ENCODE data around the gene STING1. TPM values are rescaled to one million over a fixed set of nuclear protein-coding genes. Genes with fewer than 3 reads are reported as not detected.

The STING1 gene
- total and polyA plus RNA-seq, 2 experiments from 2014 or later, result 72.6 to 75.0 TPM

GRCh38 chr5:139495638-139496435 lies 13.3 kb upstream of the STING1 start:
- H3K27ac ChIP-seq, result peak overlapping the region; percentile 37
- H2AFZ ChIP-seq, result 0 out of 2 replicates have a peak overlapping the region, but pooled peaks have one; percentile 1

GRCh38 chr5:139494832-139495231 lies 12.3 kb upstream of the STING1 start:
- peak; percentile 64 for DNase-seq
- Histone ChIP-seq H3K79me2 (ENCODE audit: insufficient read depth) (no peaks in the 10 kb centered on the region), H3K36me3 (ENCODE audit: low read depth) (no peaks in the 10 kb centered on the region), H4K20me1 (ENCODE audit: insufficient read depth) (no peaks in the 10 kb centered on the region), H3K4me3 (no peak overlapping the region), H3K4me2 (ENCODE audit: unreplicated experiment) (peak overlapping the region; percentile 0), H2AFZ (0 out of 2 replicates have a peak overlapping the region, but pooled peaks have one; percentile 1), H3K9me2 (ENCODE audit: insufficient read depth) (no peaks in the 10 kb centered on the region), H3K27ac (peak overlapping the region; percentile 37), H3K9me3 (ENCODE audit: low read depth) (no peaks in the 10 kb centered on the region), H3F3A (ENCODE audit: insufficient read depth) (peaks cover 38% of the 10 kb centered on the region), H3K27me3 (replicated peaks; ENCODE audit: insufficient read depth) (no peaks in the 10 kb centered on the region), H3K4me1 (ENCODE audit: insufficient read depth) (peaks cover 40% of the 10 kb centered on the region), H3K9ac (no peak overlapping the region)
- in situ Hi-C loops (cut with MboI), result no loop called here
- TF ChIP-seq EZH2 (IDR thresholded peaks at IDR 0.05; ENCODE audit: insufficient read depth, poor library complexity, severe bottlenecking) (no peak), EZH2phosphoT487 (IDR thresholded peaks at IDR 0.05; ENCODE audit: insufficient read depth, low read depth) (no peak)

More at GRCh38 chr5:139495638-139496435, 13.3 kb upstream of the STING1 start:
- Histone ChIP-seq H3K4me1 (ENCODE audit: insufficient read depth) (peaks cover 40% of the 10 kb centered on the region), H3K4me3 (0 out of 2 replicates have a peak overlapping the region, but pooled peaks have one; percentile 10), H3F3A (ENCODE audit: insufficient read depth) (peaks cover 38% of the 10 kb centered on the region), H3K9me3 (ENCODE audit: low read depth) (no peaks in the 10 kb centered on the region), H3K36me3 (ENCODE audit: low read depth) (no peaks in the 10 kb centered on the region), H3K9me2 (ENCODE audit: insufficient read depth) (no peaks in the 10 kb centered on the region), H3K27me3 (replicated peaks; ENCODE audit: insufficient read depth) (no peaks in the 10 kb centered on the region), H4K20me1 (ENCODE audit: insufficient read depth) (no peaks in the 10 kb centered on the region), H3K4me2 (ENCODE audit: unreplicated experiment) (peak overlapping the region; percentile 63), H3K9ac (no peak overlapping the region), H3K79me2 (ENCODE audit: insufficient read depth) (no peaks in the 10 kb centered on the region)
- 50 to 58% methylated on average over 3 of the region's 3 CpGs for WGBS, 2 experiments (ENCODE audit: low coverage in 1 of 2, low lambda C conversion rate in 2 of 2, missing lambda C conversion rate in 2 of 2)
- TF ChIP-seq EZH2 (IDR thresholded peaks at IDR 0.05; ENCODE audit: insufficient read depth, poor library complexity, severe bottlenecking), result no peak
- no peak for TF ChIP-seq EZH2phosphoT487 (IDR thresholded peaks at IDR 0.05; ENCODE audit: insufficient read depth, low read depth)
- in situ Hi-C loops (cut with MboI), result no loop called here
- DNase-seq, result peak; percentile 83

- no peaks in the 10 kb centered on the region for H4K20me1 ChIP-seq (ENCODE audit: insufficient read depth)
- no peak overlapping the region for H3K9ac ChIP-seq
- H3K4me3 ChIP-seq, result no peak overlapping the region
- H3K9me2 ChIP-seq (ENCODE audit: insufficient read depth), result no peaks in the 10 kb centered on the region
- peak overlapping the region; percentile 1 for H3K4me2 ChIP-seq (ENCODE audit: unreplicated experiment)
- H3K79me2 ChIP-seq (ENCODE audit: insufficient read depth), result no peaks in the 10 kb centered on the region
- H2AFZ ChIP-seq, result no peak overlapping the region
- in situ Hi-C loops (cut with MboI), result no loop called here
- H3K27me3 ChIP-seq (replicated peaks; ENCODE audit: insufficient read depth), result no peaks in the 10 kb centered on the region
- H3K27ac ChIP-seq, result peak overlapping the region; percentile 37
- TF ChIP-seq EZH2 (IDR thresholded peaks at IDR 0.05; ENCODE audit: insufficient read depth, poor library complexity, severe bottlenecking) (no peak), EZH2phosphoT487 (IDR thresholded peaks at IDR 0.05; ENCODE audit: insufficient read depth, low read depth) (no peak)
- H3F3A ChIP-seq (ENCODE audit: insufficient read depth), result peaks cover 38% of the 10 kb centered on the region
- WGBS, 2 experiments (ENCODE audit: low coverage in 1 of 2, low lambda C conversion rate in 2 of 2, missing lambda C conversion rate in 2 of 2), result 81 to 85% methylated on average over 3 of the region's 3 CpGs
- H3K4me1 ChIP-seq (ENCODE audit: insufficient read depth), result peaks cover 40% of the 10 kb centered on the region
- no peaks in the 10 kb centered on the region for H3K36me3 ChIP-seq (ENCODE audit: low read depth)
- DNase-seq, result peak; percentile 37
- no peaks in the 10 kb centered on the region for H3K9me3 ChIP-seq (ENCODE audit: low read depth)
Measured at GRCh38 chr5:139494256-139494655, 11.7 kb upstream of the STING1 start.

- DNase-seq, result peak; percentile 70
Measured at GRCh38 chr5:139492700-139493192, 10.2 kb upstream of the STING1 start.

More at GRCh38 chr5:139492700-139493192, 10.2 kb upstream of the STING1 start:
- 23 to 29% methylated on average over 6 of the region's 6 CpGs for WGBS, 2 experiments (ENCODE audit: low coverage in 1 of 2, low lambda C conversion rate in 2 of 2, missing lambda C conversion rate in 2 of 2)
- Histone ChIP-seq H3F3A (ENCODE audit: insufficient read depth) (peaks cover 38% of the 10 kb centered on the region), H2AFZ (no peak overlapping the region; the same call in 1 of the 2 replicates), H3K27me3 (replicated peaks; ENCODE audit: insufficient read depth) (no peaks in the 10 kb centered on the region), H3K9me2 (ENCODE audit: insufficient read depth) (no peaks in the 10 kb centered on the region), H3K4me3 (peak overlapping the region; percentile 26), H4K20me1 (ENCODE audit: insufficient read depth) (no peaks in the 10 kb centered on the region), H3K36me3 (ENCODE audit: low read depth) (no peaks in the 10 kb centered on the region), H3K9me3 (ENCODE audit: low read depth) (no peaks in the 10 kb centered on the region), H3K79me2 (ENCODE audit: insufficient read depth) (no peaks in the 10 kb centered on the region), H3K27ac (no peak overlapping the region; the same call in 1 of the 2 replicates), H3K9ac (0 out of 2 replicates have a peak overlapping the region, but pooled peaks have one; percentile 11), H3K4me2 (ENCODE audit: unreplicated experiment) (peak overlapping the region; percentile 53), H3K4me1 (ENCODE audit: insufficient read depth) (peaks cover 40% of the 10 kb centered on the region)
- in situ Hi-C loops (cut with MboI), result no loop called here
- TF ChIP-seq EZH2phosphoT487 (IDR thresholded peaks at IDR 0.05; ENCODE audit: insufficient read depth, low read depth), result no peak
- no peak for TF ChIP-seq EZH2 (IDR thresholded peaks at IDR 0.05; ENCODE audit: insufficient read depth, poor library complexity, severe bottlenecking)

All from GM23248 (cell line).